Activated CD8-positive, alpha-beta memory T cell treated with anti-CD3 and anti-CD28 coated beads for 36 hours (primary cell): Measurements from ENCODE around the gene ERGIC3. TPM values are rescaled to one million over a fixed set of nuclear protein-coding genes. Genes with fewer than 3 reads are reported as not detected.

Source experiments
- CTCF ChIA-PET: fragments of 350-600 bp; sonication (Branson Sonifier 250); formaldehyde crosslinking; loops from one replicate; lab custom pipeline; 2021; ENCODE audit warnings: antibody characterized with exemption; lab: Charles Lee
- POLR2A ChIA-PET: fragments of 350-600 bp; sonication (Branson Sonifier 250); formaldehyde crosslinking; loops from one replicate; lab custom pipeline; 2021; ENCODE audit warnings: antibody characterized with exemption; lab: Charles Lee
- total RNA-seq, 2 experiments: library from RNA; stranded (reverse); gene quantifications; one replicate each; pipeline ENCODE4 v1.2.3, GENCODE V29; 2021

Gene ERGIC3
- total RNA-seq, 2 experiments from 2014 or later = 132 to 141 TPM

DNA sequence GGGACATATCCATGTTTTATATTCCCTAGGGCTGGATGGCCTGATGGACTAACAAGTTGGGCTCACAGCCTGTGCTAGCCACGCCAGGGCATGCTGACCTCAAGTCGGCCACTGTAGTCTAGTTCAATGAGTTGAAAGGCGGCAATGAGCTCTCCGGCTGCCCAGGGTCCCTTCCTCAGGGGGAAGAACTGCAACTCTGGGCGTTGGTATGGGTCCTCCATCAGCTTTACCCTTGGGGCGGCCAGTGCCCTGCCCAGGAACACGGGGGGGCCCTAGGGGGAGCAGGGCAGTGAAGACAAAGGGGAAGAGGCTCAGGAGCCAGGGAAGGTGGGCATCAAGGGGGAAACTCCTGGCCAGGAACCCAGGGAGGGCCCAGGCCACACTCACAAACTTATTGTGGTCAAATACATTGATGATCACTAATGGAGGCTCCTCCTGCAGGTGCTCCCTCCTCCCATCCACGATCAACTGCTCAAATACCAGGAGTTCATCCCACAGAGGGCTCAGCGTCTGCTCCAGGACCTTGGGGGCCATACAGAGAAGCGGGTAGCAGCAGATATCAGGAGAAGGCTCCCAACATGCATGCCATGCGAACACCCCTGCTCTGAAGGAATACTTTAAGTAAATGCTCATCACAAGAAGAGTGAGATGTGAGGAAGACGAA, 41.0 kb downstream of the ERGIC3 start:
- POLR2A ChIA-PET = no interaction called here
- CTCF ChIA-PET = no interaction called here

DNA sequence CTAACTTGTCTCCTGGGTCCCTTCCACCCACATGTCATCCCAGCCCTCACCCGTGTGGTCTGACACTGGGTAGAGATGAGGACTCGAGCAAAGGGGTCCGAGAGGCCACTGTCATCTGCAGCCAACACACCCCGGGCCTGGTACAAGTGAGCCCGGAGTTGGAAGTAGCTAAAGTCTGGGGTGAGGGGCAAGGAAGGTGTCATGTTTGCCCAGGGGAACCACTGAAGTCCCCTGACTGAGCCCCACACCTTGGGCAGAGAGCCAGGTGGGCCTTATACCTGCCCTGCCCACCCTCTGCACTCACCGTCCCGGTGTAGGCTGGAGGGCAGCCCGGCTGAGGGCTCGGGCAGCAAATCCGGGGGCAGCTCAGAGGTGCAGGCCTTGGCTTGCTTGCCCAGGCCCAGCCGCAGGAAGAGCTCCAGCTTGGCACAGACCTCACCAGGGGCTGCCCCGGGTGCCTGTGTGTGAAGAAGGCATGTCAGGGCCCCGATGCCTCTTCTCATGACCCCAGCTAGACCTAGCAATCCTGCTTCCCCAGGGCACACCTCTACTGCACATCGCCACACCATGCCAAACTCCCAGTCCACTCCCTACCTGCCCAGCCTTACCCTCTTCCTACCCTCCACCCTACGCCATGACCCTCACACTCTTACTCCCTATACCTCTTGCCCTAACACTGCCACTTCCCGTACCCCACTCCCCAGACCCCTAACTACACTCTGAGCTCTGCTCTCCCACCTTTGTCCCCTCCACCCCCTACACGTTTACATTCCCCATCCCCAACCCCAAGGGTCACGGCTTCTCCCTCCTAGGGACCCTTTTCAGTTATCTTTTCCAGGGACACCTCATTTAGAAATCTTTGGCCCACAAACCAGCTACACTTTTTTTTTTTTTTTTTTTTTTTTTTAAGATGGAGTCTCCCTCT, 42.0 kb downstream of the ERGIC3 start:
- POLR2A ChIA-PET = interaction anchor here (0.6 kb wide), 1 partner anchor 18 kb away, joined by 8 read pairs; no protein-coding TSS in a partner anchor
- CTCF ChIA-PET = no interaction called here

DNA sequence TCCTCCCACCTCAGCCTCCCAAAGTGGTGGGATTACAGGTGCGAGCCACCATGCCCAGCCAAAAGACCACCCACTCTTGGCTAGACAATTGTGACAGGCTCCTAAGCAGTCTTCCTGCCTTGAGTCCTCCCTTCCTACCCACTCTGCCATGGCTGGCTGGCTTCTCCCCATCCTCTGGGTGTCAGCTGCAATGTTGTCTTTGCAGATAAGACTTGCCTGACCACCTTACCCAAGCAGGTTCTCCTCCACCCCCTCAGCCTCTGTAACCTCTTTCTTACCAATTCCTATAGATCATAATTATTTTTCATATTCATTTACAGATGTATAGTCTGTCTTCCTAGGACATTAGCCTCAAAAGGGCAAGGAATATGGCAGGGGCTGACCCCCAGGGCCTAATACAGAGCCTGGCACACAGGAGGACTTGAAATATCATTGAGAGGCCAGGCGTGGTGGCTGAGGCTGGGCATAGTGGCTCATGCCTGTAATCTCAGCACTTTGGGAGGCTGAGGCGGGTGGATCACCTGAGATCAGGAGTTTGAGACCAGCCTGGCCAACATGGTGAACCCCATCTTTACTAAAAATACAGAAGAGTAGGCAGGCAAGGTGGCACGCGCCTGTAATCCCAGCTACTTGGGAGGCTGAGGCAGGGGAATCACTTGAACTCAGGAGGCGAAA, 45.0 kb downstream of the ERGIC3 start:
- POLR2A ChIA-PET = no interaction called here
- CTCF ChIA-PET = no interaction called here

DNA sequence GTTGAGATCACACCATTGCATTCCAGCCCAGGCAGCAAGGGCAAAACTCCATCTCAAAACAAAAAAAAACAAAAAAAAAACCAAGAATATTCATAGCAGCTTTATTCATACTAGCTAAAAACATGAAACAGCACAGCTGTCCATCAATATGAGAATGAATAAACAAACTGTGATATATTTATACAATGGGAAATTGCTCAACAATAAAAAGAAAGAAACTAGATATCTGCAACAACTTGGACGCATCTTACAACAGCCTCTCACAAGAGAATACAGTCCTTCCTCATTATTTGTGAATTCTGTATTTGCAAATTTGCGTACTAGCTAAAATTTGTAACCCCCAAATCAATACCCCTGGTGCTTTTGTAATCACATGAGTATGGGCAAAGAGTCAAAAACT, 45.6 kb downstream of the ERGIC3 start:
- ChIA-PET POLR2A (no interaction called here), CTCF (interaction anchor here (0.7 kb wide), 1 partner anchor 9 kb away, joined by 3 read pairs; no protein-coding TSS in a partner anchor)

DNA sequence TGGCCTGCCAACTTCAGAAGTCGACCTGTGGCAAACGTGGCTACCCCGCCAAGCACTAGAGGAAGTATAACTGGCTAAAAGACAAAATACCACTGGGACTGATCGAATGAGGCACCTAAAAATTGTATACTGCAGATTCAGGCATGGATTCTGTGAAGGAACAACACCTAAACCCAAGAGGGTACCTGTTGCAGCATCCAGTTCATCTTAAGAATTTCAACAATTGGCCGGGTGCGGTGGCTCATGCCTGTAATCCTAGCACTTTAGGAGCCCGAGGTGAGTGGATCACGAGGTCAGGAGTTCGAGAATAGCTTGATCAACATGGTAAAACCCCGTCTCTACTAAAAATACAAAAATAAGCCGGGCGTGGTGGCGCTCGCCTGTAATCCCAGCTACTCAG, 46.5 kb downstream of the ERGIC3 start:
- POLR2A ChIA-PET = no interaction called here
- CTCF ChIA-PET = interaction anchor here (0.7 to 0.9 kb wide), 2 partner anchors 8 to 13 kb away, joined by 3 to 4 read pairs; no protein-coding TSS in a partner anchor

DNA sequence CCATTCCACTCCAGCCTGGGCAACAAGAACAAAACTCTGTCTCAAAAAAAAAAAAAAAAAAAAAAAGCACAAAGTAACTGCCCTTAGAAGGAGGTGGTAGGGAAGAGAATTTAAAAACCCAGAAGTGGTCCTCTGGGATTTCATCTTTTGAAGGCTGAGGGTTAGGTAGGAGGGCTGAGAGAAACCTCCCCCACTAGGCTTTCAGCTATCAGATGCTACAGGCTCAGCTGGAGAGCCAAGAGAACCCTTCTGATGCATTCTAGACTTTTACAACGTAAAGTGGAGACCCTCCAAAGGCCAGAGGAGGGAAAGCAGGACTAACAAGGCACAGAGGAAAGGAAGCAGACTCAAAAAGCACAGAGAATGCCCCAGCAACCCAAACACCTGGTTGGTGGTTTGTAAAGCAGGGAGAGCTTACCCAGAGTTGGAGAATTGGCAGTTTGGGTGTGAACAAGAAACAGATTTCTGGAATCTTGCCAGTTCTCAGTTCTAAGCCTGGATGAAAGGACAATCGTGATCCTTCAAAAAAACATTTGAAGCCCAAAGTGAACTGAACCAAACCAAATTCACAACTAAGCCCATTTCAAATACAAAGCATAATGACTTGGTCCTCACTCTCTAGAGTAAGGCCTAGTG, 50.6 kb downstream of the ERGIC3 start:
- ChIA-PET CTCF (interaction anchor here (0.6 to 1.1 kb wide), 2 partner anchors 9 to 244 kb away, joined by 3 read pairs; no protein-coding TSS in a partner anchor), POLR2A (no interaction called here)

DNA sequence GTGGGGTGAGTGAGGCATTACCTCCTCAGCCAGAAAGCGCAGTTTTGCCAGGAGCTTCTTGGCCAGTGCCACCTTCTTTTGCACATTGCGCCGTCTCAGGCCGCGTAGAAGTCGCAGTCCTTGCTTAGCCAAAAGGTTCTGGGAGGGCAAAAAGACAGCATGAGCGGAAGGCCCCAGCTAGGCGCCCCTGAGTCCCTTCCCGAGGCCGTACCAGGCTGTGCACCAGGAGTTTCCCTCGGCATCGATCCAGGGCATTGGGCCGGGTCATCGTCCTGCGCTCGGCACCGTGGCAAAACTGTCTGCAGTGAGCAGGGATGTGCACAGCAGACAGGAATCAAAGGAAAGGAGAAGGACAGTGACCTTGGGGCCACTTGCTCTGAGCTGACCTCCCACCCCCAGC, 53.6 kb downstream of the ERGIC3 start:
- POLR2A ChIA-PET = no interaction called here
- CTCF ChIA-PET = interaction anchor here (1.4 kb wide), 1 partner anchor 25 kb away, joined by 5 read pairs; no protein-coding TSS in a partner anchor

DNA sequence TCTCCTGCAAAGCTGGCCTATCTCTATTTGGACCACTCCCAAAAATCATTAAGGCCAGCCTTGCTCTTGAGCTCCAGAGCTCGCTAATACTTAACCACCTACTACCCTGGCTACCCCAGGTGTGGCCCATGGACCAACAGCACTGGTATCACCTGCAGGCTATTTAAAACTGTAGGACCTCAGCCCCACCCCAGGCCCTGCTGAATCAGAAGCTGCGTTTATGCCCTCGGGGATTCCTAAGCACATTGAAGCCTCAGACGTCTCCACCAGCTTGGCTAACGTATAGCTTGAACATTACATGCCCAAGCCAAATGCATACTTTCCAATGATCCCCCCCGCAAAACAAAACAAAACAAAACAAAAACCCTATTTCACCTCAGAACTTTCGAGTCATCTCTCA, 54.0 kb downstream of the ERGIC3 start:
- ChIA-PET CTCF (interaction anchor here (1.1 kb wide), 1 partner anchor 8 kb away, joined by 3 read pairs; no protein-coding TSS in a partner anchor), POLR2A (no interaction called here)

DNA sequence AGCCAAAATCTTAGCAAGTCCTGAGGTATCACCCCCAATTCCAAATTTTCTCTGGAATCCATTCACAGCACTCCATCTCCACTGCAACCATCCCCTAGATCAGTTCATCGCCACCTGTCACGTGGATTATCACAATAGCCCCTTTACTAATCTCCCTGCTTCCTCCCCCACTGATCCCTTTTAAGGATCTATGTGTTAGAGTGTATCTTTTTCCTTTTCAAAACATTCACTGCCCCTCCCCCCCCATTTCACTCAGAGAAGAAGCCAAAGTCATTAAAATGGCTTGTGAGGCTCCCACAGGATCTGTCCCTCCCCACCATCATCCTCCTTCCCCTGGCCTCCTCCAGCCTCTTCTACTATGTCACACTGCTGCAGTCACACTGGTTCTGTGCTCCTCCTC, 55.3 kb downstream of the ERGIC3 start:
- POLR2A ChIA-PET = no interaction called here

DNA sequence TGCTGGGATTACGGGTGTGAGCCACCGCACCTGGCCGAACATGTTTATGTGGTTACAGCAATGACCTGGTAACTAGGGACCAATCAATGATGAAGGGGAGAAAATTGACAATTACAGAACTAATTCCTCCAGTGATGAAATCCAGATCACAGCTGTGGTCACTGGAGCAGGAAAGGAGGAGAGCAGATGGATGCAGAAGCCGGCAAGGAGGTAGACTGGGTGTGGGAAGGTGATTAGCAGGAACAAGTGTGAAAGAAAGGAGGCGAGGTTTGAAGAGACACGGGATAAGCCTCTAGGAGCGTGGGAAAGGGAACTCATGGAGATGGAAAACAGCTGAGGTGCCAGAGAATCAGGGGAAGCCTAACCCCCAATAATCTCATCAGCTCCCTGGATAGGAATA, 56.6 kb downstream of the ERGIC3 start:
- ChIA-PET CTCF (interaction anchor here (0.8 kb wide), 1 partner anchor 18 kb away, joined by 3 read pairs; no protein-coding TSS in a partner anchor), POLR2A (no interaction called here)

More for the DNA sequence above, 55.3 kb downstream of the ERGIC3 start:
- CTCF ChIA-PET = interaction anchor here (1.1 kb wide), 1 partner anchor 9 kb away, joined by 3 read pairs; no protein-coding TSS in a partner anchor

DNA sequence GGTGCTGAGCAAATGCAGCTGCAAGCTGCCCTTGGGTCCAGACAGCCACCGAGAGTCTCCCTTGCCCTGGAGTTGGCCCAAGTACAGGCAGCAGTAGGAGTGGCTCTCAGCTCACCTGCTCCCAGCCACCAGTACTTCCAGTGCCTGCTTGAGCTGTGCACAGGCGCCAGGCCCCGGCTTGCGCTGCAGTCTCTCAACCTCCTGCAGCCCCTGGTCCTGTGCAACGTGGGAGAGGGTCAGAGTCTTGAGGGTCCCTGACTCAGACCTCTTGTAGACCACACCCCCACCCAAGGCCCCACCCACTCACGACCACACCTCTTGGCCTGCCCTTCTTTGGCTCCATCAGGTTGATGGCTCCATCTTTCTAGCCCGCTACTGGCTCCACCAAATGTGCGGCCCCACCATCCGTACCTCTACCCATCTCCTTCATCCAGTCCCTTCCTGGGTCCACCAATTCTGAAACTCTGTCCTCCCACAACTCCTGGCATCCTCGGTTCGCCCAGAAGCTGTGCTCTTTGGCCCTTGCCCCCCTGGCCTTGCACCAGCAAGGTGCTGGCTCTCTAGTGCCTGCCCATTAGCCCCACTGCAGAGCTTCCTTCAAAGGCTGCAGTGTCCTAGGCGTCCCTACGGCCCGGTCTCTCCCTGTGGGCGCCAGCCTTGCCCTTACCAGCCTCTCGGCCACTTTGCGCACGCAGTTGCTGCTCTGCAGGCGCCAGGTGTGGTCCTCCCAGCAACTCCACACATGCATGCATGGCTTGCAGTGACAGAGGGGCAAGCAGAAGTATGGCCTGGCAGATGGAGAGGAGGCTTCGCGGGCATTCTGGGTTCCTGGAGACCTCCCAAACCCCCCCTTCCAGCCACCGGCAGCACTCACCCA, 57.3 kb downstream of the ERGIC3 start:
- CTCF ChIA-PET = interaction anchor here (0.7 to 0.8 kb wide), 2 partner anchors 19 to 396 kb away, joined by 3 read pairs; no protein-coding TSS in a partner anchor

DNA sequence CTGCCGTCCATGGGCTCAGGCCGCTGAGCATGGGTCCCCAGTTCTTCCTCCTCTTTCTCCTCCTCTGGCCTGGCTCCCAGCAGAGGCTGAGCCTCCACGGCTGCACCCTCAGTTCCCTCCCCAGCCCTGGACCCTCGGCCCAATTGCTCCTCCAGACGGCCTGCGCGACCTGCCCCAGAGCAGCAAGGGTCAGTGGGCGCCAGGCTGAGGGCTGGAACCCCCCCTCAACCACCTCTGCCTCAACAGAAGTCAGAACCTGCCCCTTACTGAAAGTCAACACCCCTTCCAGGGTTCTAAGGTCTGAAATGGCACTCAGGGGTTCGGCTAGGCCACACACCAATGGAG, 57.9 kb downstream of the ERGIC3 start:
- ChIA-PET CTCF (interaction anchor here (0.6 to 0.9 kb wide), 3 partner anchors 17 to 395 kb away, joined by 3 read pairs; no protein-coding TSS in a partner anchor), POLR2A (no interaction called here)

More for the DNA sequence above, 57.3 kb downstream of the ERGIC3 start:
- POLR2A ChIA-PET = no interaction called here

DNA sequence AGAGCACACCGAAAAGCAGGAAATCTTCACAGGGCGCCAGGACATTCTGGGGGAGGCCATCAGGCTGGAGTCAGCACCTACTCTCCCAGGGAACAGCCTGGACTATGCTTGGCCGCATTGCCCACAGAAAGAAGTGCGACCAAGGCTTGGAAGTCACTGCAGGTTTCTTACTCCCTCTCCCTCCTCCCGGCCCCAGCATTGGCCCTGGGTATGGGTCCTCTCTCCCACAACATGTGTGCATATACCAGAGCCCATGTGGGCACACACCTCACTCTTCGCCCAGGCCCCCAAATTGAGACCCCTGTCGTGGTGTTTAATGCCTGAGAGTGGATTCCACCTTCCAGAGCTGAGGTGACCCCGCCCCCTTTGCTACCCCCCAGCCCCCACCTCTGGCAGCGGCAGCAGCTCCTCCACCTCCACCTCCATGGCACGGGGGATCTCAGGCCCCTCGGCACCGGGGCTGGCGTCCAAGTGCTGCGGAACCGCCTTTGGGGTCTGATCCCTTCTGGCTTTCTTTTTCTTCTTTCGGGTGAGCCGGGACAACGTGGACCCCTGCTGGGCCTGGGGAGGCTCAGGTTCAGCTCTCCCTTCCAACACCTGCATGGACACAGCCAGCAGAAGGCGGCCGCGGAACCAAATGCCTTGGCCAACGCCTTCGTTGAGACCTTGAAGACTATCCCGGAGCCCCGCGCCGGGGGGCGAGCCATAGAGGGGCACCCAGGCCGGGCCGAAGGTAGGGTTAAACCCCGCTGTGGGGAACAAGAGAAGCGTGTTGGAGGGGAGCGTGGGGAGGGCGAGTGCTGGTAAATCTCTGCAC, 58.5 kb downstream of the ERGIC3 start:
- CTCF ChIA-PET = interaction anchor here (0.6 to 1.3 kb wide), 7 partner anchors 12 to 353 kb away, joined by 3 to 4 read pairs (median 4); partner anchors contain the start of gene SCAND1
- POLR2A ChIA-PET = interaction anchor here (0.6 to 1.1 kb wide), 3 partner anchors 18 to 131 kb away, joined by 3 to 4 read pairs (median 4); no protein-coding TSS in a partner anchor

DNA sequence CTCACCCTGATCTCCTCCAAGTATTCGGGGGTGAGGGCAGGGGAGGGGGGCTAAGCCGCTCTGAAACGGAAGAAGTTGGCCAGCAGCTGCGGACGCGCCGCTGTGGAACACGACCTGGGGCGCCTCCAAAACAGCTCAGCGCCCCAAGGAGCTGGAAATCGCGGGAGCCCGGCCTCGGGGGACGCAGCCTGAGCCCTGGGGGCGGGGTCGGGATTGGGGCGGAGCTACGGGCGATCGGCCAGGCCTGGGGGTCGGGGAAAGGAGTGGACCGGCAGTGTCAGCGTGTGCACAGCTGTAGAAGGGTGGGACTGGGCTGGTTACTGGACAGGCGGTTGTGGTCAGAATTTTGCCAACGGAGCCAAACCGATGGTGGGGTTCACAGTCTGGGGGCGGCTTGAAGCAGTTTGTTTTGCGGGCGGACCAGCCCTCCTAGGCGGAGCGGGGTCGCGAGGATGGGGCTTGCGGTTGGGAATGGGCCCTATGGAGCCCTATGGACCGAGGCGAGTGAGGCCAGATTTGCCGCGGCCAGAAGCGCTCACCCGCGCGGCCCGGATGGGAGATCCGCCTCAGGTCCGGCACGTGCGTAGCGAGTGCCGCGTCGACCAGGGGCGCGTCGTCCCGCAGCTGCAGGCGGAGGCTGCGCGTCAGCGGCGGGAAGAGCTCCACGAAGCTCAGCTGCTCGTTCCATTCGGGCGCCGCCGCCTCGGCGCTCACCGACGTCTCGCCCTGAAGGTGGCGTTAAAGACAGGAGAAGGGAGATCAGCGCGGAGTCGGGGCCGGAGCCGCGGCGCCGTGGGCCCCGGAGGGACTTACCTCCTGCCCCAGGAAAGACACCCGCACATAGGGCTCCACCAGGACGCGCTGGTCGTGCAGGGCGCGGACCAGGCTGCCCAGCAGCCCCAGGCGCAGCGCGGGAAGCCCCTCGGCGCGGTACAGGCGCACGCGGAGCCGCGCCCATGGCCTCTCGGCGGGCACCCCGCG, 59.4 kb downstream of the ERGIC3 start:
- CTCF ChIA-PET = interaction anchor here (0.9 to 2.9 kb wide), 9 partner anchors 9 to 353 kb away, joined by 3 to 11 read pairs (median 4); partner anchors contain the start of genes SCAND1 and SPAG4

DNA sequence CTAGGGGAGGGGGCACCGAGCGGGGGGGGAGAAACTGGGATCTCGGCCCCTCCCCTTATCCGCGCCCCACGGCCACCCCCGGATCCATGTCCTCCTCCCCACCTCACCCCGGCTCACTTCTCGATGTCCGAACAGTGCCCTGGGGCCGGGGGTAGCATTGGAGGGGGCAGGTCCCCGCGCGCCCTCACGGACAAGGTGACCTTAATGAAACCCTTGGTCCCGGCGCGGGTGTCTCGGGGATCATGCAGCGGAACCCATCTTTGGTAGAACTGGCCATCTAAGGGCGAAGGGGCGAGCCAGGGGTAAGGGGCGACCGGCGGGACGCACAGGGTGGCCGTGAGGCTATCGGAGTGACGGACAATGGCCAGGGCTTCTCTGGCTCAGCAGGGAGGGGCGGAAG, 60.1 kb downstream of the ERGIC3 start:
- CTCF ChIA-PET = interaction anchor here (0.9 to 2.9 kb wide), 5 partner anchors 10 to 18 kb away, joined by 3 to 11 read pairs (median 3); partner anchors contain the start of gene SPAG4
- POLR2A ChIA-PET = interaction anchor here (0.6 kb wide), 1 partner anchor 18 kb away, joined by 8 read pairs; no protein-coding TSS in a partner anchor

More for the DNA sequence above, 59.4 kb downstream of the ERGIC3 start:
- POLR2A ChIA-PET = interaction anchor here (0.6 to 1.1 kb wide), 4 partner anchors 17 to 130 kb away, joined by 3 to 8 read pairs (median 4); no protein-coding TSS in a partner anchor
